ENCODE data around the gene TNFRSF25.
A peak's percentile ranks its signal among the peaks of the same experiment; 100 is the strongest.

The TNFRSF25 gene

GRCh38 chr1:6497867-6498575, 32.0 kb upstream of the TNFRSF25 start:
- in situ Hi-C loops (cut with MboI; ENCODE audit: low pct_unique_long_range_greater_than_20kb, low sequenced_read_pairs, unreplicated experiment), result loop anchor here (25.0 kb wide), 1 partner anchor 714 kb away; no protein-coding TSS in a partner anchor
- TF ChIP-seq, protein P1, sequence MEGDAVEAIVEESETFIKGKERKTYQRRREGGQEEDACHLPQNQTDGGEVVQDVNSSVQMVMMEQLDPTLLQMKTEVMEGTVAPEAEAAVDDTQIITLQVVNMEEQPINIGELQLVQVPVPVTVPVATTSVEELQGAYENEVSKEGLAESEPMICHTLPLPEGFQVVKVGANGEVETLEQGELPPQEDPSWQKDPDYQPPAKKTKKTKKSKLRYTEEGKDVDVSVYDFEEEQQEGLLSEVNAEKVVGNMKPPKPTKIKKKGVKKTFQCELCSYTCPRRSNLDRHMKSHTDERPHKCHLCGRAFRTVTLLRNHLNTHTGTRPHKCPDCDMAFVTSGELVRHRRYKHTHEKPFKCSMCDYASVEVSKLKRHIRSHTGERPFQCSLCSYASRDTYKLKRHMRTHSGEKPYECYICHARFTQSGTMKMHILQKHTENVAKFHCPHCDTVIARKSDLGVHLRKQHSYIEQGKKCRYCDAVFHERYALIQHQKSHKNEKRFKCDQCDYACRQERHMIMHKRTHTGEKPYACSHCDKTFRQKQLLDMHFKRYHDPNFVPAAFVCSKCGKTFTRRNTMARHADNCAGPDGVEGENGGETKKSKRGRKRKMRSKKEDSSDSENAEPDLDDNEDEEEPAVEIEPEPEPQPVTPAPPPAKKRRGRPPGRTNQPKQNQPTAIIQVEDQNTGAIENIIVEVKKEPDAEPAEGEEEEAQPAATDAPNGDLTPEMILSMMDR (IDR thresholded peaks at IDR 0.05; ENCODE audit: extremely low read depth, insufficient read depth, missing control alignments), result no peak
- no peak for DNase-seq (ENCODE audit: low spot score)

GRCh38 chr1:6497215-6497866, 31.4 kb upstream of the TNFRSF25 start:
- TF ChIP-seq, protein P1 (IDR thresholded peaks at IDR 0.05; ENCODE audit: extremely low read depth, insufficient read depth, missing control alignments), result no peak
- DNase-seq (ENCODE audit: low spot score), result peak; percentile 87
- in situ Hi-C loops (cut with MboI; ENCODE audit: low pct_unique_long_range_greater_than_20kb, low sequenced_read_pairs, unreplicated experiment), result loop anchor here (25.0 kb wide), 1 partner anchor 715 kb away; no protein-coding TSS in a partner anchor

DNA sequence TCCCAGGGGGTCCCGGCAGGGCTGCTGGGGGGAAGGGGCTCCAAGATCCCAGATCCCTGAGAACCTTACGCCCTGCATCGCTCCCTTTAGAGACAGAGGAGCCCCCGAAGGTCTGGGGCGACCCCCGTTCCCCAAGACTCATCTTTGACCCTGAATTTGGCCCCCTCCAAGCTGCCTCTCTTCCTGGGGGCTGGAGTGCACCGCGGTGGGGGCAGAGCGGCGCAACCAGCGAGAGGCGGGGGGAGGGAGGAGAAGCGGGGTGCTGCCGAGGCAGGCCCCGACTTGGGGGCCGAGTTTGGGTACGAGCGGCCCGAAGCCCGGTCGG, 30.9 kb upstream of the TNFRSF25 start:
- TF ChIP-seq, protein P1 (IDR thresholded peaks at IDR 0.05; ENCODE audit: extremely low read depth, insufficient read depth, missing control alignments), result no peak
- DNase-seq (ENCODE audit: low spot score), result no peak
- in situ Hi-C loops (cut with MboI; ENCODE audit: low pct_unique_long_range_greater_than_20kb, low sequenced_read_pairs, unreplicated experiment), result loop anchor here (25.0 kb wide), 1 partner anchor 715 kb away; no protein-coding TSS in a partner anchor

GRCh38 chr1:6496365-6496721, 30.4 kb upstream of the TNFRSF25 start:
- TF ChIP-seq, protein P1 (IDR thresholded peaks at IDR 0.05; ENCODE audit: extremely low read depth, insufficient read depth, missing control alignments), result no peak
- in situ Hi-C loops (cut with MboI; ENCODE audit: low pct_unique_long_range_greater_than_20kb, low sequenced_read_pairs, unreplicated experiment), result loop anchor here (25.0 kb wide), 1 partner anchor 716 kb away; no protein-coding TSS in a partner anchor
- DNase-seq (ENCODE audit: low spot score), result no peak

DNA sequence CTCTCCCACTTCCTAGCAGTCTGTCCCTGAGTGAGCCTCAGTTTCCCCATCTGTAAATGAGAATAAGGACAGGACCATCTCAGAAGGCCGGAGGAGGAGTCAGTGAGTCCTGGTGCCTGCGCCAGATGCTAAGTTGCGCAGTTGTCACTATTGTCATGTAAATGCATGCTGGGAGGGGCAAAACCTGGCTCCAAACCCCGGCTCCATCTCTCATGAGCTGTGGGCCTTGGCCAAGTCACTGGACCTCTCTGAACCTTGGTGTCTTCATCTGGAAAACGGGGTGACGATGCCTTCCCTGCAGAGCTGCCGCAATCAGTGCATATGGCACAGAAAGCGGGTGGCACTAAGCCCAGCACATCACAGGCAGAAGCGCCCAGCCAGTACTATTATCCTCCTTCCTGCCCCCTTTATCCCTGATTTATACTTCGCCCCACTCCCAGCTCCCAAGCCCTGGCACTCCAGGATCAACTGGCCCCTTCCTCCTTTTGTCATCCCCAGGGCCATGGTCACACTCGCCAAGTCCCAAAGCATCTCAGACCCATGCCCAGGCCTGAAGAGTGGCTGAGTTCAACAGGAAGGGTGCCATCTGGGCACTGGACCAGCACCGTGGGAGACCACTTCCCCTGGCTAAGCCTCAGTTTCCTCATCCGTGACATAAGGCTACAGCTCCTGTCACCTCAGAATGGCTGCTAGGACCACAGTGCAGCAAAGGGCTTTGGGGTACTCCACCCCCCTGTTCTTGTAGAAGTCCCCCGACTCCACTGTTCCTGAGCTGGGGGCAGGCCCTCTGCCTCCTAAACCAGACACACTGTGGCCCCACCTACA, 29.8 kb upstream of the TNFRSF25 start:
- TF ChIP-seq, protein P1 (IDR thresholded peaks at IDR 0.05; ENCODE audit: extremely low read depth, insufficient read depth, missing control alignments), result no peak
- no peak for DNase-seq (ENCODE audit: low spot score)
- in situ Hi-C loops (cut with MboI; ENCODE audit: low pct_unique_long_range_greater_than_20kb, low sequenced_read_pairs, unreplicated experiment), result loop anchor here (25.0 kb wide), 1 partner anchor 717 kb away; no protein-coding TSS in a partner anchor

DNA sequence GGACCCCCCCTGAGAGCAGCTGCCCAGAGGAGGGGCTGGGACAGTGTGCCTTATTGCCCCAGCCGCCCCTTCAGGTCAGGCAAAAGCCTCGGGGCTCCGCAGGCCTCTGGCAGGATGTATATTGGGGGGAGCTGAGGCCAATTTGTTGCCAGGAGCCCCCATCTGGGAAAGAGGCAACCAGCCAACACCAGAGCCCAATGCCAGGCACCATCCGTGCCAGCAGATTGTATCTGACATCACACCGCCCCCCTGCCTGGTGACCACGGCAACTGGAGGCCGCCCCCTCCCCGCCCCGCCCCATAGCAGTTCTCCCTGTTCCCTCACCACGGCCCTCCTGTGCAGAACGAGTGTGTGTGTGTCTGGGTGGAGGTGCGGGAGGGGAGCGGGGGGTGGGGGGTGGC, 29.1 kb upstream of the TNFRSF25 start:
- TF ChIP-seq, protein P1 (IDR thresholded peaks at IDR 0.05; ENCODE audit: extremely low read depth, insufficient read depth, missing control alignments), result no peak
- in situ Hi-C loops (cut with MboI; ENCODE audit: low pct_unique_long_range_greater_than_20kb, low sequenced_read_pairs, unreplicated experiment), result loop anchor here (25.0 kb wide), 1 partner anchor 717 kb away; no protein-coding TSS in a partner anchor
- no peak for DNase-seq (ENCODE audit: low spot score)
